Vagina (tissue), 2 donors: ENCODE data around the gene RFESD.

ENCODE experiments used
- CTCF ChIP-seq, 3 experiments: fragments of 450-650 bp in 2 of 3; fragments of 200-600 bp in 1 of 3; sonication (generic) in 1 of 3; IDR thresholded peaks; one replicate each; pipeline ENCODE4 v1.5.1; 2017 to 2019; ENCODE audit warnings: antibody characterized with exemption in 3 of 3, mild to moderate bottlenecking in 2 of 3, moderate library complexity in 2 of 3
- POLR2A ChIP-seq, 2 donors: fragments of 450-650 bp; IDR thresholded peaks; one replicate each; pipeline ENCODE4 v1.6.1; 2017; ENCODE audit warnings: antibody characterized with exemption in 2 of 2, mild to moderate bottlenecking in 2 of 2, moderate library complexity in 2 of 2
- POLR2AphosphoS5 ChIP-seq, 2 donors: sonication (generic); formaldehyde crosslinking; IDR thresholded peaks; one replicate each; pipeline ENCODE4 v1.9.0; 2017; ENCODE audit warnings: antibody characterized with exemption in 2 of 2, mild to moderate bottlenecking in 2 of 2, low read depth in 1 of 2; ENCODE audit not compliant: insufficient read depth in 1 of 2

DNA sequence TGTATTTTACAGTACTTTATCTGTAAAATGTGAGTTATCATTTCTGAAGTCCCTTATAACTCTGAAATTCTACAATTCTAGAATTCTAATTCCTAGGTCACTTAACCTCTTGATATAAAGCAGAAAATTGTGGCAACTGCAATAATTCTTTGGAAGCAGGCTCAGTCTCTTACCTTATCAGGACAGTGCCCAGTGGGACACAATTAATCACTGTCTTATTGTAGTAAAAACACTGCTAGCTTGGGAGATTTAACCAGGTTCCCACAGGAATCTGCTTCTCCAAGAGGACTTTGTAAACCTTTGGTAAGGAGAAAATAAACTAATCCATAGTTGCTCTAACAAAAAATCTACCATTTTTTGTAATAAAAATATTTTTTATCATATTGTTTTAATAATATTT, 54.5 kb downstream of the RFESD start:
- TF ChIP-seq CTCF (IDR thresholded peaks at IDR 0.05), result no peak
- TF ChIP-seq POLR2AphosphoS5 (IDR thresholded peaks at IDR 0.05; ENCODE audit: insufficient read depth in 1 of 2, low read depth in 1 of 2), result no peak
- no peak for TF ChIP-seq POLR2A (IDR thresholded peaks at IDR 0.05)
